IMR-90 (cell line): ENCODE measurements around the gene RSBN1. TPM values are rescaled to one million over a fixed set of nuclear protein-coding genes. Genes with fewer than 3 reads are reported as not detected.

Source experiments
- ATAC-seq: fragments of 200-7000 bp; cut with Tn5 transposase; 2 replicates; pipeline ENCODE4 v1.9.1; 2020; ENCODE audit warnings: low read depth, mild to moderate bottlenecking, moderate library complexity
- BruUV-seq: library from RNA; stranded (reverse); fragments of 400-500 nt; replicated peaks from 2 replicates; lab custom pipeline; 2021; lab: Mats Ljungman, UMichigan
- CTCF ChIA-PET: fragments of 300-600 bp; formaldehyde crosslinking; extraction: SDS; loops from one replicate; lab custom pipeline; 2021; ENCODE audit warnings: antibody characterized with exemption; lab: Yijun Ruan, JAX
- POLR2A ChIA-PET: fragments of 300-600 bp; sonication (Branson Sonifier 250); formaldehyde crosslinking; loops from one replicate; lab custom pipeline; 2022; ENCODE audit warnings: antibody characterized with exemption; ENCODE audit not compliant: unreplicated experiment; lab: Charles Lee
- DNase-seq: peaks from one replicate; pipeline ENCODE4 v3.0.0; 2013
- H2AFZ ChIP-seq: replicated peaks from 2 replicates; pipeline ENCODE3; 2013; ENCODE audit warnings: low read length, mild to moderate bottlenecking; ENCODE audit not compliant: poor library complexity
- H2AK5ac ChIP-seq: 2 replicates; pipeline ENCODE4 v1.6.1; 2013; ENCODE audit warnings: low read depth, low read length, inconsistent platforms
- H2AK9ac ChIP-seq: replicated peaks from 2 replicates; pipeline ENCODE3; 2013; ENCODE audit warnings: mild to moderate bottlenecking, low read depth, low read length, moderate library complexity; ENCODE audit not compliant: poor library complexity
- H2BK120ac ChIP-seq: 2 replicates; pipeline ENCODE4 v1.6.1; 2013; ENCODE audit warnings: low read depth, low read length, inconsistent platforms
- H2BK15ac ChIP-seq: 3 replicates; pipeline ENCODE4 v1.6.1; 2013; ENCODE audit warnings: low read depth, low read length, inconsistent platforms
- H2BK20ac ChIP-seq: 2 replicates; pipeline ENCODE4 v1.6.1; 2013; ENCODE audit warnings: low read depth, mild to moderate bottlenecking, inconsistent platforms, low read length, moderate library complexity
- H2BK5ac ChIP-seq: 2 replicates; pipeline ENCODE4 v1.6.1; 2013; ENCODE audit warnings: mild to moderate bottlenecking, low read depth, low read length, inconsistent platforms; ENCODE audit not compliant: poor library complexity, severe bottlenecking
- H3K14ac ChIP-seq: replicated peaks from 2 replicates; pipeline ENCODE4 v1.6.1; 2013; ENCODE audit warnings: low read depth, low read length, inconsistent platforms
- H3K18ac ChIP-seq: 2 replicates; pipeline ENCODE4 v1.6.1; 2013; ENCODE audit warnings: low read depth, low read length, control low read depth
- H3K23ac ChIP-seq: 2 replicates; pipeline ENCODE4 v1.6.1; 2013; ENCODE audit warnings: low read depth, low read length, inconsistent platforms
- H3K27ac ChIP-seq: 2 replicates; pipeline ENCODE4 v1.5.1; 2013; ENCODE audit warnings: mild to moderate bottlenecking, control low read depth, low read length; ENCODE audit not compliant: insufficient read depth
- H3K27me3 ChIP-seq: 2 replicates; pipeline ENCODE4 v1.6.1; 2013; ENCODE audit warnings: low read length; ENCODE audit not compliant: control insufficient read depth, insufficient read depth
- H3K36me3 ChIP-seq: 2 replicates; pipeline ENCODE4 v1.6.1; 2013; ENCODE audit warnings: low read length, mixed read lengths; ENCODE audit not compliant: control insufficient read depth, insufficient read depth
- H3K4ac ChIP-seq: 2 replicates; pipeline ENCODE4 v1.6.1; 2013; ENCODE audit warnings: low read depth, low read length, inconsistent platforms
- H3K4me1 ChIP-seq: 2 replicates; pipeline ENCODE4 v1.6.1; 2013; ENCODE audit warnings: low read length, mixed read lengths; ENCODE audit not compliant: control insufficient read depth, insufficient read depth
- H3K4me2 ChIP-seq: 2 replicates; pipeline ENCODE4 v1.6.1; 2013; ENCODE audit warnings: low read depth, mild to moderate bottlenecking, control low read depth, low read length, moderate library complexity
- H3K4me3 ChIP-seq: 2 replicates; pipeline ENCODE4 v1.5.1; 2013; ENCODE audit warnings: low read depth, mild to moderate bottlenecking, control low read depth, low read length, moderate library complexity; ENCODE audit not compliant: insufficient read depth
- H3K56ac ChIP-seq: 2 replicates; pipeline ENCODE4 v1.6.1; 2013; ENCODE audit warnings: low read length, inconsistent platforms; ENCODE audit not compliant: insufficient read depth; ENCODE audit errors: extremely low read depth
- H3K79me1 ChIP-seq, 2 experiments: 2 replicates each; pipeline ENCODE4 v1.6.1; 2013; ENCODE audit warnings: low read length in 2 of 2, inconsistent platforms in 1 of 2, low read depth in 1 of 2
- H3K9ac ChIP-seq: 2 replicates; pipeline ENCODE4 v1.6.1; 2013; ENCODE audit warnings: low read depth, low read length, control low read depth
- H3K9me1 ChIP-seq: 2 replicates; pipeline ENCODE4 v1.6.1; 2013; ENCODE audit warnings: low read length, inconsistent platforms; ENCODE audit not compliant: insufficient read depth
- H3K9me3 ChIP-seq: 2 replicates; pipeline ENCODE4 v1.6.1; 2013; ENCODE audit warnings: low read length; ENCODE audit not compliant: control insufficient read depth, insufficient read depth
- H4K20me1 ChIP-seq: 2 replicates; pipeline ENCODE4 v1.6.1; 2013; ENCODE audit warnings: low read length, inconsistent platforms; ENCODE audit not compliant: insufficient read depth
- H4K5ac ChIP-seq: 2 replicates; pipeline ENCODE4 v1.6.1; 2013; ENCODE audit warnings: mild to moderate bottlenecking, low read depth, low read length, control low read depth
- H4K8ac ChIP-seq, 2 experiments: 2 replicates each; pipeline ENCODE4 v1.6.1; 2013; ENCODE audit warnings: low read depth in 2 of 2, low read length in 2 of 2, control low read depth in 1 of 2, inconsistent platforms in 1 of 2
- H4K91ac ChIP-seq: 2 replicates; pipeline ENCODE4 v1.6.1; 2013; ENCODE audit warnings: low read depth, low read length, inconsistent platforms; ENCODE audit not compliant: insufficient read depth
- CEBPB ChIP-seq: IDR thresholded peaks from 2 replicates; pipeline ENCODE4 v1.6.1; 2012; ENCODE audit warnings: low read depth, low read length, improper control_type of control experiment
- CHD1 ChIP-seq: IDR thresholded peaks from 2 replicates; pipeline ENCODE4 v1.6.1; 2012; ENCODE audit warnings: low read depth, low read length, improper control_type of control experiment
- CTCF ChIP-seq: conservative IDR thresholded peaks from 2 replicates; pipeline ENCODE4 v1.5.1; 2012; ENCODE audit warnings: mild to moderate bottlenecking, low read depth, low read length, improper control_type of control experiment
- ELK1 ChIP-seq: fragments of 150-350 bp; IDR thresholded peaks from 2 replicates; pipeline ENCODE4 v1.6.1; 2016; ENCODE audit warnings: low read depth, mild to moderate bottlenecking, low read length, moderate library complexity, borderline replicate concordance
- FOS ChIP-seq: fragments of 150-350 bp; IDR thresholded peaks from 2 replicates; pipeline ENCODE4 v1.6.1; 2016; ENCODE audit warnings: low read depth, low read length
- MAFK ChIP-seq: IDR thresholded peaks from 2 replicates; pipeline ENCODE4 v1.6.1; 2012; ENCODE audit warnings: low read depth, low read length, improper control_type of control experiment
- MAZ ChIP-seq: IDR thresholded peaks from 2 replicates; pipeline ENCODE4 v1.6.1; 2012; ENCODE audit warnings: low read depth, mild to moderate bottlenecking, low read length, improper control_type of control experiment, moderate library complexity, borderline replicate concordance
- MXI1 ChIP-seq: IDR thresholded peaks from 2 replicates; pipeline ENCODE4 v1.6.1; 2012; ENCODE audit warnings: low read depth, mild to moderate bottlenecking, low read length, moderate library complexity, borderline replicate concordance
- NFE2L2 ChIP-seq: fragments of 150-350 bp; IDR thresholded peaks from 2 replicates; pipeline ENCODE4 v1.6.1; 2016; ENCODE audit warnings: low read depth, mild to moderate bottlenecking, low read length
- RAD21 ChIP-seq: IDR thresholded peaks from 2 replicates; pipeline ENCODE4 v1.6.1; 2012; ENCODE audit warnings: low read length, improper control_type of control experiment
- SMC3 ChIP-seq: fragments of 150-350 bp; IDR thresholded peaks from 2 replicates; pipeline ENCODE4 v1.6.1; 2016; ENCODE audit warnings: low read depth, mild to moderate bottlenecking, antibody characterized with exemption, low read length, moderate library complexity
- WGBS, 2 experiments: methylation state at CpG; one replicate each; pipeline versions ENCODE4 v1.1.5 to v1.1.7; 2013; ENCODE audit warnings: missing lambda C conversion rate in 2 of 2; ENCODE audit not compliant: insufficient read length in 1 of 2; ENCODE audit errors: extremely low coverage in 2 of 2; 5-methylcytosine and 5-hydroxymethylcytosine counted together
- dilution Hi-C: fragments of 300-500 bp; cut with HindIII; formaldehyde crosslinking; loops from one replicate; pipeline ENCODE4 v1.14.3; 2018; ENCODE audit warnings: low sequenced_read_pairs; ENCODE audit not compliant: unreplicated experiment
- in situ Hi-C: fragments of 300-500 bp; cut with MboI; formaldehyde crosslinking; loops from 3 replicates; pipeline ENCODE4 v1.14.3; 2019; ENCODE audit warnings: low sequenced_read_pairs, inconsistent platforms, mixed read lengths
- intact Hi-C: fragments of 100-400 bp; cut with micrococcal nuclease; formaldehyde crosslinking; loops from 2 replicates; pipeline ENCODE4 v1.10.0; 2022
- polyA plus RNA-seq, 3 experiments: library from polyadenylated mRNA; depleted of rRNA; stranded (reverse); fragments of >200 nt; gene quantifications; 2 replicates each; pipeline ENCODE4 v1.2.3, GENCODE V29; 2012; ENCODE audit warnings: low replicate concordance in 1 of 3
- total RNA-seq: library from RNA; depleted of rRNA; stranded (reverse); fragments of >200 nt; gene quantifications from 2 replicates; pipeline ENCODE4 v1.2.3, GENCODE V29; 2012

RSBN1 gene
- total and polyA plus RNA-seq, 2 of the 4 experiments (the other 2 are of a cell fraction): 5.3 to 11.7 TPM

- WGBS, 2 experiments: no CpG with 5 or more reads among the region's 2 CpGs
- in situ Hi-C loops: no loop called here
- Histone ChIP-seq H3K56ac (no peak overlapping the region), H3K4me1 (no peaks in the 10 kb centered on the region), H2AK5ac (no peak overlapping the region), H4K91ac (no peak overlapping the region), H3K23ac (no peak overlapping the region), H4K5ac (no peak overlapping the region), H2BK15ac (no peak overlapping the region), H4K8ac (no peak overlapping the region), H3K14ac (no peak overlapping the region), H3K9me3 (peaks cover 4% of the 10 kb centered on the region; the same call in 1 of the 2 replicates), H3K36me3 (peaks cover 13% of the 10 kb centered on the region), H3K18ac (no peak overlapping the region), H3K4ac (no peak overlapping the region), H3K9me1 (no peaks in the 10 kb centered on the region), H3K79me1 (0 out of 4 replicates have a peak, but pooled peaks cover 0 to 3% of the 10 kb centered on the region in 2 experiments), H2AFZ (no peak overlapping the region), H3K27ac (no peak overlapping the region), H2BK120ac (no peak overlapping the region), H3K27me3 (no peaks in the 10 kb centered on the region), H3K4me3 (no peak overlapping the region), H4K20me1 (no peaks in the 10 kb centered on the region), H3K4me2 (no peak overlapping the region), H2AK9ac (no peak overlapping the region), H2BK20ac (no peak overlapping the region), H3K9ac (no peak overlapping the region), H2BK5ac (no peak overlapping the region)
- TF ChIP-seq NFE2L2: no peak
- TF ChIP-seq CEBPB: no peak
- no peak for TF ChIP-seq MXI1
- TF ChIP-seq CTCF: no peak
- no peak for TF ChIP-seq FOS
- no peak for TF ChIP-seq RAD21
- no peak for TF ChIP-seq MAZ
- no peak for TF ChIP-seq MAFK
- TF ChIP-seq ELK1: no peak
- TF ChIP-seq SMC3: no peak
- TF ChIP-seq CHD1: no peak
- no TSS peak for BruUV-seq
- intact Hi-C loops: no loop called here
- dilution Hi-C loops: no loop called here
- no peak for DNase-seq
- ATAC-seq: no peak
- CTCF ChIA-PET: no interaction called here
- POLR2A ChIA-PET: no interaction called here
Observed at GRCh38 chr1:113721010-113721409, 91.3 kb downstream of the RSBN1 start.
